Activated CD8-positive, alpha-beta T cell treated with anti-CD3 and anti-CD28 coated beads, Interleukin-2, amount 10 ng/mL, durations not matched to agents 7 days and 5 days (primary cell): Measurements from ENCODE around the gene CMYA5. TPM values are rescaled to one million over a fixed set of nuclear protein-coding genes. Genes with fewer than 3 reads are reported as not detected.

ENCODE experiments used
- ATAC-seq: fragments of 150-1000 bp; cut with Tn5 transposase; one replicate; pipeline ENCODE4 v1.10.0; 2021; ENCODE audit warnings: moderate library complexity
- CTCF ChIA-PET: fragments of 350-600 bp; sonication (Branson Sonifier 250); formaldehyde crosslinking; loops from one replicate; lab custom pipeline; 2021; ENCODE audit warnings: antibody characterized with exemption; lab: Charles Lee
- POLR2A ChIA-PET: fragments of 350-600 bp; sonication (Branson Sonifier 250); formaldehyde crosslinking; loops from one replicate; lab custom pipeline; 2021; ENCODE audit warnings: antibody characterized with exemption; lab: Charles Lee
- DNase-seq: peaks from one replicate; pipeline ENCODE4 v3.0.0-alpha.2; 2020
- H3K27ac Mint-ChIP-seq: one replicate; pipeline ENCODE4 v1.8.0; 2021; ENCODE audit warnings: mild to moderate bottlenecking, mixed read lengths
- H3K27me3 Mint-ChIP-seq: one replicate; pipeline ENCODE4 v1.8.0; 2021; ENCODE audit warnings: low read depth, mixed read lengths
- H3K36me3 Mint-ChIP-seq: one replicate; pipeline ENCODE4 v1.8.0; 2021; ENCODE audit warnings: low read depth, mixed read lengths
- H3K4me1 Mint-ChIP-seq: one replicate; pipeline ENCODE4 v1.8.0; 2021; ENCODE audit warnings: low read depth, mixed read lengths
- H3K4me3 Mint-ChIP-seq: one replicate; pipeline ENCODE4 v1.8.0; 2021; ENCODE audit warnings: mild to moderate bottlenecking, mixed read lengths
- H3K9me3 Mint-ChIP-seq: one replicate; pipeline ENCODE4 v1.8.0; 2022; ENCODE audit warnings: mixed read lengths; ENCODE audit not compliant: insufficient read depth
- total RNA-seq, 2 experiments: library from RNA; stranded (reverse); gene quantifications; one replicate each; pipeline ENCODE4 v1.2.3, GENCODE V29; 2021

Gene CMYA5
- total RNA-seq, 2 experiments from 2014 or later = 0.18 to 0.40 TPM

DNA sequence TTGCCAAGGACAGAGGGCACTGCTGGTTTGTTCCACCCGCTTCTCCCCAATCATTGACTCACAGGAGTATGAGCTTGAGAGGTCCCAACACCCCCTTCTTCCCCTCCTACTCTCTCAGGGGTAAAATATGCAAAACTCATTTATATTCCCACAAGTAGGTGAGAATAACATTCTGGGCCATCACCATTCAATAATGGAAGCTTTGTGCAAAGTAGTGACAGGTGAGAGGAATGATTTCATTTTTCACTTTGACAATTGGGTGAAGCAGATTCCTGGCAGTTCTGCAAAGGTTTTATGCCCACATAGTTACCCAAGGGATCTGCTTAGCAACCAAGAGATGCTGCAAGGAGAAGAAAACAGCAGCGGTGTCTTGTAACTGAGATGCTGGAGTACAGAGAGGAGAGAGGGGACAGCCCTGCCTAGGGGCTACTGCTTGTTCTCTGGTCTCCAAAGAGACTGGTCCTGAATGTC is 137.6 kb downstream of the CMYA5 start:
- ChIA-PET POLR2A (no interaction called here), CTCF (interaction anchor here (1.4 kb wide), 1 partner anchor 256 kb away, joined by 4 read pairs; no protein-coding TSS in a partner anchor)
- H3K4me1 Mint-ChIP-seq = no peaks in the 10 kb centered on the region
- ATAC-seq (no peak), DNase-seq (no peak)
- H3K27me3 Mint-ChIP-seq = peaks cover 16% of the 10 kb centered on the region
- H3K9me3 Mint-ChIP-seq = no peaks in the 10 kb centered on the region
- no peaks in the 10 kb centered on the region for H3K36me3 Mint-ChIP-seq
- H3K4me3 Mint-ChIP-seq = no peak overlapping the region
- H3K27ac Mint-ChIP-seq = no peak overlapping the region

DNA sequence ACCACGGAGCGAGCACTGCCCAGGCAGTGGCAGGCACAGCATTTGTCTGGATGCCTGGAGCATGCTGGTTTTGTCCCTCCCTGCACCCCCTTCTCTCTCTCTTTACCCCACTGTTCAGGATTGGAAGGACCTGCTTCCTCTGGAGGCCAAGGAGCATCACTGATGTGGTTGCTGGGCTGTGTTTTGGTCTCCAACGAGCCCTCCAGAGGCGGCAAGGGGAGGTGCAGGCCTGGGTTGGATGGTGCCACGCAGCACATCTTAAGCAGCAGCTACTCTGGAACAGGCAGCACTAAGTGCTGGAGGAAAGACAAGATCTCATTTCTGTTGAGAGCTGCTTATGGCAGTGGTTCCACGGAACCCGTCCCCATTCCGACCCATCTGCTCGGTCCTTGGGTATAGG is 139.6 kb downstream of the CMYA5 start:
- ChIA-PET POLR2A (no interaction called here), CTCF (interaction anchor here (0.7 to 1.0 kb wide), 2 partner anchors 12 to 125 kb away, joined by 4 to 6 read pairs; no protein-coding TSS in a partner anchor)
- H3K4me3 Mint-ChIP-seq = no peak overlapping the region

DNA sequence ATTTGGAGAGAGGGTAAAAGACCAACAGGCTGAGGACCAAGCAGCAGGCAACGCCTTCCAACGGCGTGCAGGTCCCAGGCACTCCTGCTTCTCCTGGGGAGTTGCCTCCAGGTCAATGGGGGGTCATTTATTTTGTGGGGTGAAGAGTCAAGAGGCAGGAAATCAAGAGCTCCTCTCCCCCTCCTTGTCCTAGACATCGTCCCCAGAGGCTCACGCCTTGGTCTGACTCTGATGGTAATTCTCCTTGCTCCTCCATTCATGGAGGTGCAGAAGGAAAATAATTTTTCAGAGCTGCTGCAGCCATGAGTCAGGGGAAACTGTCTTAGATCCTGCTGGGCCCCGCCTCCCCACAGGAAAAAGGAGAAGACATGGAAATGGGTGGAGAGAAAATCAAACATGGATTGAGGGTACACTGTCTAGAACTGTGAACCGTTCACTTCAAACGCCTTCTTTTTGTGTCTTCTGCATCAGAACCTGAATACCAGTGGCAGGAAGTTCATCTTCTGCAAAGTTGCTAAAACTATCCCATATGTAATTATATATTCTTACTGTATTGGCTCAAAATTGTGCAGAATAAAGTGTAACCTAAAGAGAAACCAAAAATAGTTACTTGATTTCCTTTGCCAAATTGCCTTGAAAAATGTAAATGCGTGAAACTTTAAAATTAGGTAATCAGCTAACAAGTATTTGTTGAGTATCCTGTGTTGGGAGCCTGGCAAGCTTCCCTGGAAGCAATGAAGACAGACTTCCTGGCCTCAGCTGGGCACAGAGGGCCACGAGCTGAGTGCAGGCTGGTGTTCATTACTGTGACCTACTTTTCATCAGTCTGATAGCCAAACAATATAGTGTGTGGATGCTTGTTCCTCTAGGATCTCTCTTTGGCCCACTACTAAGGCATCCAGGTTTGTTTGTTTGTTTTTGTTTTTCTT is 142.0 kb downstream of the CMYA5 start:
- ChIA-PET POLR2A (no interaction called here), CTCF (no interaction called here)
- no peaks in the 10 kb centered on the region for H3K9me3 Mint-ChIP-seq
- no peaks in the 10 kb centered on the region for H3K36me3 Mint-ChIP-seq
- DNase-seq (no peak), ATAC-seq (no peak)
- H3K4me3 Mint-ChIP-seq = no peak overlapping the region
- H3K4me1 Mint-ChIP-seq = no peaks in the 10 kb centered on the region
- H3K27ac Mint-ChIP-seq = no peak overlapping the region
- H3K27me3 Mint-ChIP-seq = peaks cover 3% of the 10 kb centered on the region

More for the DNA sequence above, 139.6 kb downstream of the CMYA5 start:
- ATAC-seq = peak; percentile 36
- Mint-ChIP-seq H3K27me3 (peaks cover 10% of the 10 kb centered on the region), H3K4me1 (no peaks in the 10 kb centered on the region), H3K36me3 (no peaks in the 10 kb centered on the region), H3K9me3 (no peaks in the 10 kb centered on the region), H3K27ac (no peak overlapping the region)
- DNase-seq = peak; percentile 29

DNA sequence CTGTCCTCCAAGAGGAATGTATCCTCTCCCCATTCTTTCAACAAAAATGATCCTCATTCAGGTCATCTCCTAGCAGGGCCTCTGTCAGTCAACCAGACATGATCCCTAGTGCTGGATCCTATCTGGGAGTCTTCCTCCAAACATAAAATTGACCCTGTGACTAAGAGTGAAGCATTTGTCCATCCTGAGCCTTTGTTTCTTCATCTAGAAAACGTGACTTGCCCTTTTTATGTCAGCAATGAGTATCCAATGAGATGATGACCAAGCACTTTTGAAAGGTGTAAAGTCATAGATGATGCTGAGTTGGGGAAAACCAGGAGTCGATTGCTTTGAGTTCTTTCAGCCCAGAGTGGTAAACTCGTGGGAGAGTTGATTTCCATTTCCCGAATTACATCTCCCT is 143.3 kb downstream of the CMYA5 start:
- ChIA-PET CTCF (interaction anchor here (1.0 kb wide), 1 partner anchor 21 kb away, joined by 3 read pairs; no protein-coding TSS in a partner anchor), POLR2A (no interaction called here)
- no peaks in the 10 kb centered on the region for H3K36me3 Mint-ChIP-seq
- no peaks in the 10 kb centered on the region for H3K4me1 Mint-ChIP-seq
- no peak overlapping the region for H3K4me3 Mint-ChIP-seq
- H3K27ac Mint-ChIP-seq = no peak overlapping the region
- DNase-seq (no peak), ATAC-seq (no peak)
- no peaks in the 10 kb centered on the region for H3K9me3 Mint-ChIP-seq
- H3K27me3 Mint-ChIP-seq = no peaks in the 10 kb centered on the region

DNA sequence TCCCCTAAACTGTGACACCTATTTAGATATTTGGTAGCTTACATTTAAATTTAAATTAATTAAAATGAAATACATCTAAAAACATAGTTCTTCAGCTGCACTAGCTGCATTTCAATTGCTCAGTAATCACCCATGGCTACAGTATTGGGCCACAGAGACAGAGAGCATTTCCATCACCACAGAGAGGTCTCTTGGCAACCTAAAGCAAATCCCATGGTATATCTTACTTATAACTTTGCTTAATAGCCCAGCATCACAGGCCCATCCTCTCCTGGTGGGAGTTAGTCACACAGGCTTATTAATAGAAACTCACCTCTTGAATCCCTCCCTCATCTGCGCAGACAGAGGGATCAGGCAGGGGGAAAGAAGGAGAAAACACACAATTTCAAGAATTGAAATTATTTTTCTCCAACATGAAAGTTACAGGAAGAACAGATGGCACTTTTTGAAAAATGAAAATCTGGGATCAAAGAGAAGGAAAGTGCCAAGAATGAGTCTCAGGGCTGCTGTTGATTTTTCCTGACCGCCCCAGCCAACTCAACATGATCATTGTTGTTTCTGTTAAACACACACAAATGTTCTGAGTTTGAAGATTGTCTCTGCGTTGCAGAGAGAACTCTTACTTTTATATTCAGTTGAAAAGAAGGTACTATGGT is 144.6 kb downstream of the CMYA5 start:
- no peaks in the 10 kb centered on the region for H3K4me1 Mint-ChIP-seq
- POLR2A ChIA-PET = no interaction called here
- CTCF ChIA-PET = no interaction called here
- no peaks in the 10 kb centered on the region for H3K27me3 Mint-ChIP-seq
- no peak overlapping the region for H3K27ac Mint-ChIP-seq
- no peak overlapping the region for H3K4me3 Mint-ChIP-seq
- no peaks in the 10 kb centered on the region for H3K36me3 Mint-ChIP-seq
- DNase-seq = no peak
- no peak for ATAC-seq
- H3K9me3 Mint-ChIP-seq = no peaks in the 10 kb centered on the region

DNA sequence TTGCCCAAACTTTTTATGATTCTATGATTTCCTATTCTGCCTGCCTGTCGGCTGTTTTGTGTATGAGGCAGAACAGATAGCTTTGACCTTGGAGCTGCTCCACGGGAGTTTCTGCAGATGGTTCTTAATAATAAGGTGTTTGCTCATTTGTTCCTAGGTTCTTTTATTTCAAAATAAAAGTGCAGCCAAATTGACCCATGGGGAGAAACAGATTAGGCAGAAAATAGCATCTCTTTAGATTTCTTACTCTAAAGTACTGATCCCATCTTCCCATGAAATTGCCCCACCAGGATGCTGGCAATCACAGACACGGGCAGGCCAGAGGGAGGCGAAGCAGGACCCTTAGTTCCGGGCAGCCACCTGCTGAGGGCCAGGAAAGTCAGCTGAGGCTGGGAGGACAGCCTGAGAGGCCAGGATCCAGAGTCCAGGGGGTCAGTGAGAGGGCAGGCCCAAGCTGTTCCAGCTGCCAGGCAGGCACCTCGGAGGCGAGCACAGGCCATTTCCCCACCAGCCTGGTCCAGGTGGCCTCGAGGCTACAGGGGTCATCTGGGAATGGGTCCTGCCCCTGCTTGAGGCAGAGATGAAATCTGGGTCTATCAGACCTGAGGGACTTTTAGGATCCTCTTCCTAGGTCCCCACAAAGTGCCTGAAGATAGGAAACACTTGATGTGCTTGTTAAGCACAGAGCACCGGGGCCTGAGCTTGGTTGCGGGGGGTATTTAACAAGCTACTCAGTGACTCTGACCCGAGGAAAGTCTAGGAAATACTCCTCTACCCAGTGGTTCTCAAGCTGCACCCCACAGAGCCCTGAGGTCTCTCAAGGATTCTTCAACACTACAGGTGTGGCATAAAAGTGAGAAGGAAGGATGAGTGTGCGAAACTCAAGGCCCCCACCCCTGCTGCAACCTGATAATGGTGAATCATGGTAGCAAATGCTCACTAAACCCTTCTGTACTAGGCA is 145.4 kb downstream of the CMYA5 start:
- CTCF ChIA-PET = no interaction called here
- POLR2A ChIA-PET = no interaction called here
- Mint-ChIP-seq H3K4me3 (no peak overlapping the region), H3K4me1 (no peaks in the 10 kb centered on the region), H3K9me3 (no peaks in the 10 kb centered on the region), H3K27ac (no peak overlapping the region), H3K36me3 (no peaks in the 10 kb centered on the region), H3K27me3 (peaks cover 3% of the 10 kb centered on the region)
- ATAC-seq = no peak
- DNase-seq = no peak

DNA sequence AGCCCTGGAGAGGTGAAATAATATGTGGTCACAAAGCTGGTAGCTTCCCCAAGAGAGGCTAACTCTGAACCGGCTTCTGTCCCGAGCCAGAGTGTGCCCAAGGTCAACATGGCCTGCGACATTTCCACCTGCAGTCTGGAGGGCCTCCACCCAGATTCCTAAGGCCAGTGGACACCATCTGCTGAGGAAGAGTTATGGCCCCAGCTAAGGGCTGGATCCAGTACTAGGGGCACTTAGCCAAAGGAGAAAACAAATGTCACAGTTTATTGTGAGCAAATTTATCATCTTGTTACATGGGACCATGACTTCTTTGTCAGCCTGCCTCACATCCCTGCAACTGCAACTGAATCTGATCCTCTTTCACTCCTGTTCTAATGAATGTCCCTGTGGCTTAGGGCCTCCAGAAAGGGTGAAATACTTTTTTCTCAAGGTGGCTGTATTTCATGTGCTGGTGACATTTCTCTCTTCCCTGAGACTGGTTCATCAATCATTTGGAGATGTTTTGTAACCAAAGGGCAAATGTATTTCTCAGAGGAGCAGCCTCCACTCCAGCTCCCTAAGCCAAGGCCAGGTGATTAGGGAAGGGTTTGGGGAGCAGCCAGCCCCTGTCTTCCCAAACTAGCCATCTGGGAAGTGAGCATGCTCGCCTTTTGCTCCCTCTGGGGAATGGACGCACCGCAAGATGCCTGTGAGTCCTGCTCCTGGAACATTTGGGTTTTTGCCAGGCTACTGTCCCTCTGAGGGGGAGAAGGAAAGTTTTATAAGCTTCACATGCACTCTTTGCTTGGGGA is 148.3 kb downstream of the CMYA5 start:
- DNase-seq = peak; percentile 10

DNA sequence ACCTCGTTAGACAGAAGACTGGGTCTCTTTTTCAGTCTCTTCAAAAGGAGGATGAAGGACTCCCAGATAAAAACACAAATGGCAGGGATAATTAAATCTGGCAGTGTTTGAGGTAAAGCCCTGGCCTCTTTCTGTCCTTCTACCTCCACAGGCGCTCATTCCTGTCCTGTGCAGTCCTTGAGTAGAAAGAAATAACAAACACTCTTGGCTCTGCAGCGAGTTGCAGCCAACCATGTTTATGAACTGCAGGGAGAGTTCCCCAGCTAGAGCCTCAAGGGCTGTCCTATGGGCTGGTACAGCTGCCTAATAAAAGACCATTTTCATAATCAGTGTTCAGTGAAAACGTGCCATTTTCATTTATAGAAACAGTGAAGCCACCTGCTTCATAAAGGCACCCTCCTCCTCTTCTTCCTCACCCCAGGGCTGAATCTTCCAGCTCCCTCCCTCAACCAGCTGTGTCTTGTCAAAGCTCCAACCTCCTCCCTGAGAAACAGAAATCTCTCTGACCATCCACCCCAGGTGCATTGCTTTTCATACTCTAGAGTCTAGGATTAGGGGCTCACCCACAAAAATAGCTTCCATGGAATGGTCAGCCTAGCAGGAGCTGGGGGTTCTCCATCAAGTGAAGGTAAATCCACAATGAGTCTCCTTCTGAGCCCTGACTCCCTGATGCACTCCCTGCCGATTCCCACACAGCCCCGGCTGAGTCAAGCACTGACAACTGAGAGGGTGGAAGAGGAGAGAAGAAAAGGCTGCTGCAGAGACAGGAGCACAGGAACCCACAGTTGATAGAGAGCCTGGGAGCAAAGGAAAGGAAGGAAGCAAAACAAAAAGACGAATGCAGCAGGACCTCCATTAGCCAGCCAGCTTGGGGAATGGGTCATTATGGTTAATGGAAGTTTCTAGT is 150.7 kb downstream of the CMYA5 start:
- ChIA-PET CTCF (interaction anchor here (1.5 to 1.7 kb wide), 2 partner anchors 11 to 17 kb away, joined by 4 to 8 read pairs; no protein-coding TSS in a partner anchor), POLR2A (interaction anchor here (0.5 kb wide), 1 partner anchor 29 kb away, joined by 3 read pairs; no protein-coding TSS in a partner anchor)
- H3K27me3 Mint-ChIP-seq = peaks cover 11% of the 10 kb centered on the region

More for the DNA sequence above, 148.3 kb downstream of the CMYA5 start:
- no peak for ATAC-seq
- Mint-ChIP-seq H3K27me3 (peaks cover 11% of the 10 kb centered on the region), H3K4me3 (no peak overlapping the region), H3K4me1 (no peaks in the 10 kb centered on the region), H3K27ac (no peak overlapping the region), H3K9me3 (no peaks in the 10 kb centered on the region), H3K36me3 (no peaks in the 10 kb centered on the region)
- CTCF ChIA-PET = interaction anchor here (1.4 kb wide), 1 partner anchor 135 kb away, joined by 3 read pairs; no protein-coding TSS in a partner anchor
- POLR2A ChIA-PET = no interaction called here

DNA sequence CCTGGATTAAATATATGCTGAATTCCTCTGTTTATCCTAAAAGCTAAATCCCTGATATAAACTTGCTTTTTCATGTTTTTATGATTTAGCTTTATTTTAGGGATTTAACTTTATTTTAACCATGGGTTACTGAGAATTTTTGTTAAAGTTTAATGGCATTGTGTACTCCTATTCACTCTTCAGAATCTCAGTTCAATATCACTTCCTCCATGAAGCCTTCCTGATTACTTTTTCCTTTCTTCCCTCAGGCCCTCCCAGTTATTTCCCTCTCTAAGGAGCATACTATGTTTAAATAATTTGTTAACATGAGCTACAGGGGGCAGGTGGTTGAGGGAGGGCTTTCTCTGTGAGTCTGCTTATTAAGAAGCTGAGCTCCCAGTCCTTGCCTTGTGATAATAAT is 151.5 kb downstream of the CMYA5 start:
- DNase-seq = no peak
- no peaks in the 10 kb centered on the region for H3K36me3 Mint-ChIP-seq
- CTCF ChIA-PET = interaction anchor here (1.5 to 1.7 kb wide), 3 partner anchors 12 to 242 kb away, joined by 4 to 8 read pairs (median 5); no protein-coding TSS in a partner anchor
- H3K27me3 Mint-ChIP-seq = peaks cover 11% of the 10 kb centered on the region
- ATAC-seq = no peak
- H3K4me3 Mint-ChIP-seq = no peak overlapping the region
- POLR2A ChIA-PET = interaction anchor here (0.5 kb wide), 1 partner anchor 30 kb away, joined by 3 read pairs; no protein-coding TSS in a partner anchor
- no peak overlapping the region for H3K27ac Mint-ChIP-seq
- H3K9me3 Mint-ChIP-seq = no peaks in the 10 kb centered on the region
- peaks cover 10% of the 10 kb centered on the region for H3K4me1 Mint-ChIP-seq

More for the DNA sequence above, 150.7 kb downstream of the CMYA5 start:
- Mint-ChIP-seq H3K4me3 (no peak overlapping the region), H3K27ac (no peak overlapping the region), H3K36me3 (no peaks in the 10 kb centered on the region), H3K4me1 (peaks cover 2% of the 10 kb centered on the region), H3K9me3 (no peaks in the 10 kb centered on the region)
- ATAC-seq (no peak), DNase-seq (peak; percentile 13)
